Endothelial cell of umbilical vein (primary cell): ENCODE data around the gene CST9L. TPM values are rescaled to one million over a fixed set of nuclear protein-coding genes. Genes with fewer than 3 reads are reported as not detected.

Experiments
- BruUV-seq: library from RNA; stranded (reverse); fragments of 400-500 nt; replicated peaks from 2 replicates; lab custom pipeline; 2021; lab: Mats Ljungman, UMichigan
- CTCF ChIA-PET: fragments of 300-600, 350-600 bp; sonication (Branson Sonifier 250); formaldehyde crosslinking; loops from one replicate; lab custom pipeline; 2021; ENCODE audit warnings: antibody characterized with exemption, inconsistent platforms; lab: Charles Lee
- POLR2A ChIA-PET: fragments of 300-600, 350-600 bp; sonication (Branson Sonifier 250); formaldehyde crosslinking; loops from one replicate; lab custom pipeline; 2021; ENCODE audit warnings: antibody characterized with exemption, inconsistent platforms; lab: Charles Lee
- DNase-seq: peaks from one replicate; pipeline ENCODE4 v3.0.0-alpha.2; 2011; ENCODE audit warnings: low read depth, low spot score
- FAIRE-seq: peaks from 2 replicates; lab custom pipeline; 2011; peaks lifted over from hg19 to GRCh38; lab: Jason Lieb, UNC
- H2AFZ ChIP-seq: 2 replicates; pipeline ENCODE4 v1.6.0; 2012; ENCODE audit warnings: low read depth, low read length, control low read depth, inconsistent platforms
- H3K27ac ChIP-seq: 2 replicates; pipeline ENCODE4 v1.5.1; 2011; ENCODE audit warnings: low read depth, mild to moderate bottlenecking, control low read depth, low read length, moderate library complexity; ENCODE audit not compliant: insufficient read depth
- H3K27me3 ChIP-seq, 2 experiments: 2 replicates each; pipeline versions ENCODE4 v1.6.0 to v1.6.1; 2011; ENCODE audit warnings: low read length in 2 of 2, mixed read lengths in 1 of 2; ENCODE audit not compliant: control insufficient read depth in 2 of 2, insufficient read depth in 2 of 2
- H3K36me3 ChIP-seq, 2 experiments: 2 replicates in 1 of 2; 3 replicates in 1 of 2; pipeline ENCODE4 v1.5.1; 2011; ENCODE audit warnings: low read length in 2 of 2, mild to moderate bottlenecking in 1 of 2, moderate library complexity in 1 of 2; ENCODE audit not compliant: control insufficient read depth in 2 of 2, insufficient read depth in 2 of 2; ENCODE audit errors: extremely low read depth in 1 of 2
- H3K4me1 ChIP-seq: 3 replicates; pipeline ENCODE4 v1.5.1; 2011; ENCODE audit warnings: mild to moderate bottlenecking, low read length; ENCODE audit not compliant: control insufficient read depth, insufficient read depth; ENCODE audit errors: extremely low read depth
- H3K4me2 ChIP-seq: 2 replicates; pipeline ENCODE4 v1.6.1; 2011; ENCODE audit warnings: low read length, control low read depth, mixed read lengths; ENCODE audit not compliant: insufficient read depth
- H3K4me3 ChIP-seq, 3 experiments: fragments of 200-600 bp in 1 of 3; sonication (generic), shearing (Covaris generic) in 1 of 3; replicated peaks in 1 of 3; 2 replicates each; pipeline ENCODE4 v1.5.1; 2011 to 2016; ENCODE audit warnings: control low read depth in 3 of 3, low read length in 3 of 3, mild to moderate bottlenecking in 2 of 3, inconsistent platforms in 1 of 3, low read depth in 1 of 3, moderate library complexity in 1 of 3; ENCODE audit not compliant: insufficient read depth in 1 of 3
- H3K79me2 ChIP-seq: 2 replicates; pipeline ENCODE4 v1.6.0; 2012; ENCODE audit warnings: low read length, inconsistent platforms; ENCODE audit not compliant: control insufficient read depth, insufficient read depth
- H3K9ac ChIP-seq: replicated peaks from 2 replicates; pipeline ENCODE3; 2011; ENCODE audit warnings: low read length, control low read depth; ENCODE audit not compliant: insufficient read depth; ENCODE audit errors: extremely low read depth
- H3K9me1 ChIP-seq: replicated peaks from 3 replicates; pipeline ENCODE4 v1.6.0; 2011; ENCODE audit warnings: mild to moderate bottlenecking, low read length; ENCODE audit not compliant: control insufficient read depth, insufficient read depth; ENCODE audit errors: extremely low read depth
- H3K9me3 ChIP-seq: replicated peaks from 2 replicates; pipeline ENCODE4 v1.5.1; 2012; ENCODE audit warnings: low read length, inconsistent platforms; ENCODE audit not compliant: control insufficient read depth, insufficient read depth
- H4K20me1 ChIP-seq: replicated peaks from 2 replicates; pipeline ENCODE3; 2011; ENCODE audit warnings: mild to moderate bottlenecking, low read length; ENCODE audit not compliant: control insufficient read depth, insufficient read depth; ENCODE audit errors: extremely low read depth
- CTCF ChIP-seq, 2 donors: IDR thresholded peaks; 1 replicate in 1 of 2; 2 replicates in 1 of 2; pipeline ENCODE4 v1.5.1; 2011; ENCODE audit warnings: low read length in 2 of 2, mild to moderate bottlenecking in 2 of 2, moderate library complexity in 2 of 2, control low read depth in 1 of 2, inconsistent platforms in 1 of 2, low read depth in 1 of 2; ENCODE audit not compliant: insufficient read depth in 1 of 2; ENCODE audit errors: extremely low read depth in 1 of 2
- EZH2 ChIP-seq: IDR thresholded peaks from 2 replicates; pipeline ENCODE4 v1.6.1; 2012; ENCODE audit warnings: borderline replicate concordance, low read depth, mild to moderate bottlenecking, moderate library complexity, low read length, inconsistent platforms; ENCODE audit not compliant: severe bottlenecking
- FOS ChIP-seq: IDR thresholded peaks from 2 replicates; pipeline ENCODE4 v1.6.1; 2011; ENCODE audit warnings: mild to moderate bottlenecking, low read length, moderate library complexity, borderline replicate concordance; ENCODE audit not compliant: insufficient read depth
- GATA2 ChIP-seq: IDR thresholded peaks from 2 replicates; pipeline ENCODE4 v1.7.0; 2011; ENCODE audit warnings: low read depth, mild to moderate bottlenecking, moderate library complexity, mixed read lengths, low read length; ENCODE audit not compliant: insufficient read length, insufficient read depth
- JUN ChIP-seq: IDR thresholded peaks from 2 replicates; pipeline ENCODE4 v1.6.1; 2011; ENCODE audit warnings: borderline replicate concordance, low read depth; ENCODE audit not compliant: insufficient read length, insufficient read depth
- MAX ChIP-seq: IDR thresholded peaks from 2 replicates; pipeline ENCODE4 v1.6.1; 2011; ENCODE audit not compliant: insufficient read depth, insufficient read length
- MYC ChIP-seq: IDR thresholded peaks from one replicate; pipeline ENCODE4 v1.6.1; 2011; ENCODE audit warnings: mild to moderate bottlenecking, low read depth, low read length
- POLR2A ChIP-seq: IDR thresholded peaks from 2 replicates; pipeline ENCODE4 v1.6.1; 2012; ENCODE audit warnings: low read depth, mild to moderate bottlenecking, control low read depth, low read length
- POLR2AphosphoS5 ChIP-seq: IDR thresholded peaks from 2 replicates; pipeline ENCODE4 v1.6.1; 2012; ENCODE audit warnings: low read depth, mild to moderate bottlenecking, control low read depth, low read length, moderate library complexity; ENCODE audit not compliant: insufficient read depth
- dilution Hi-C: fragments of 300-500 bp; cut with MboI; formaldehyde crosslinking; loops from one replicate; pipeline ENCODE4 v1.15.0; 2019; ENCODE audit warnings: low sequenced_read_pairs; ENCODE audit not compliant: extremely low pct_ligation_motif_present
- intact Hi-C: fragments of 100-400 bp; cut with micrococcal nuclease; formaldehyde crosslinking; loops from one replicate; pipeline ENCODE4 v1.10.0; 2022
- polyA plus RNA-seq, 4 experiments: library from polyadenylated mRNA; depleted of rRNA in 3 of 4; stranded (reverse) in 3 of 4; unstranded in 1 of 4; fragments of >200 nt; gene quantifications; 2 replicates each; pipeline versions ENCODE4 v1.2.1 to v1.2.3, GENCODE V29; 2011 to 2012; ENCODE audit warnings: missing spikeins in 1 of 4
- total RNA-seq: library from RNA; stranded (reverse); gene quantifications from 2 replicates; pipeline ENCODE4 v1.2.3, GENCODE V29; 2021

CST9L gene
- total and polyA plus RNA-seq, 2 donors (not counting 3 experiments of a cell fraction or from before 2014, with no cell fraction given), result not detected

GRCh38 chr20:23546435-23547144 is 21.7 kb downstream of the CST9L start:
- no peak overlapping the region for H3K4me2 ChIP-seq
- no peak overlapping the region for H3K27ac ChIP-seq
- H3K4me3 ChIP-seq, result no peak overlapping the region
- DNase-seq (no peak), FAIRE-seq (no peak)
- no peak for TF ChIP-seq CTCF (IDR thresholded peaks at IDR 0.05; ENCODE audit: extremely low read depth in 1 of 2, insufficient read depth in 1 of 2, low read depth in 1 of 2, low read length in 2 of 2)
- TF ChIP-seq JUN, result no peak
- no peak for TF ChIP-seq POLR2AphosphoS5
- no peak for TF ChIP-seq FOS
- no peaks in the 10 kb centered on the region for H3K4me1 ChIP-seq
- H3K9ac ChIP-seq, result no peak overlapping the region
- H2AFZ ChIP-seq, result no peak overlapping the region
- no peaks in the 10 kb centered on the region for H4K20me1 ChIP-seq
- ChIA-PET CTCF (no interaction called here), POLR2A (no interaction called here)
- no TSS peak for BruUV-seq
- H3K9me3 ChIP-seq, result no peaks in the 10 kb centered on the region
- H3K27me3 ChIP-seq, result no peaks in the 10 kb centered on the region
- intact Hi-C loops, result no loop called here
- dilution Hi-C loops, result no loop called here
- no peaks in the 10 kb centered on the region for H3K79me2 ChIP-seq
- no peaks in the 10 kb centered on the region for H3K36me3 ChIP-seq
- no peaks in the 10 kb centered on the region for H3K9me1 ChIP-seq

GRCh38 chr20:23544133-23544532 is 24.2 kb downstream of the CST9L start:
- dilution Hi-C loops (no loop called here), intact Hi-C loops (no loop called here)
- no peaks in the 10 kb centered on the region for H3K27me3 ChIP-seq
- ChIA-PET POLR2A (no interaction called here), CTCF (interaction anchor here (1.5 kb wide), 1 partner anchor 28 kb away, joined by 4 read pairs; no protein-coding TSS in a partner anchor)
- no peaks in the 10 kb centered on the region for H3K9me1 ChIP-seq
- FAIRE-seq (no peak), DNase-seq (no peak)
- H3K9ac ChIP-seq, result no peak overlapping the region
- no peaks in the 10 kb centered on the region for H3K9me3 ChIP-seq
- H3K27ac ChIP-seq, result no peak overlapping the region
- no peak overlapping the region for H2AFZ ChIP-seq
- no peaks in the 10 kb centered on the region for H3K36me3 ChIP-seq
- no peaks in the 10 kb centered on the region for H3K79me2 ChIP-seq
- H4K20me1 ChIP-seq, result no peaks in the 10 kb centered on the region
- BruUV-seq, result no TSS peak
- no peak overlapping the region for H3K4me3 ChIP-seq
- no peaks in the 10 kb centered on the region for H3K4me1 ChIP-seq
- no peak for TF ChIP-seq MAX
- TF ChIP-seq JUN, result no peak
- no peak for TF ChIP-seq GATA2
- TF ChIP-seq FOS, result no peak
- no peak for TF ChIP-seq MYC
- TF ChIP-seq EZH2, result no peak
- TF ChIP-seq CTCF (IDR thresholded peaks at IDR 0.05; ENCODE audit: extremely low read depth in 1 of 2, insufficient read depth in 1 of 2, low read depth in 1 of 2, low read length in 2 of 2), result no peak
- no peak for TF ChIP-seq POLR2A
- no peak for TF ChIP-seq POLR2AphosphoS5
- H3K4me2 ChIP-seq, result no peak overlapping the region
